ENCODE data around the gene HSPB8.
"Not testable (repeated sequence)": the region's sequence is repeated elsewhere in the genome, so short reads cannot be mapped to it uniquely, and the experiment has no call there.

The HSPB8 gene

DNA sequence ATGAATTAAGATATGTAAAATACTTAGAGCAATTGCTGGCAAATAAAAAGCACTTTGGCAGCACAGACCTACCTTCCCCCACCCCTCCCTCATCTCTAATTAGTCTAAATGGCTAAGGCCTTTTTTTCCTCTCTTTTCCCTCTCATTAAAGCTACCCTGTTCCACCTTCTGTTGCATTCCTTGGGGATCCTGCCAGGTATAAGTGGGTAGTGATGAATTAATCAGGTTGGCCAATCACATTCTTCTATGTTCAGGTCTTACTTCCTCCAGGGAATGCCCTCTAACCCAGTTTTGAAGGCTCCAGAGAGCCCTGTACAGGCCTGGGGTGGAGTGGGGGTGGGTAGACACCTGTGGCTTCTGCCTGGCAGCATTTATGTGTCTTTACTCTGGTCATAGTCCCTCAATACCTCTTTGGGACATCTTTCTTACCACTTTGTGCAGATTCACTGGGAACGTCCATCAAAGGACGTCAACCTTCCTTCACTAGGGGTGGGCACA, 28.4 kb downstream of the HSPB8 start:
- DNase-seq, result no peak

DNA sequence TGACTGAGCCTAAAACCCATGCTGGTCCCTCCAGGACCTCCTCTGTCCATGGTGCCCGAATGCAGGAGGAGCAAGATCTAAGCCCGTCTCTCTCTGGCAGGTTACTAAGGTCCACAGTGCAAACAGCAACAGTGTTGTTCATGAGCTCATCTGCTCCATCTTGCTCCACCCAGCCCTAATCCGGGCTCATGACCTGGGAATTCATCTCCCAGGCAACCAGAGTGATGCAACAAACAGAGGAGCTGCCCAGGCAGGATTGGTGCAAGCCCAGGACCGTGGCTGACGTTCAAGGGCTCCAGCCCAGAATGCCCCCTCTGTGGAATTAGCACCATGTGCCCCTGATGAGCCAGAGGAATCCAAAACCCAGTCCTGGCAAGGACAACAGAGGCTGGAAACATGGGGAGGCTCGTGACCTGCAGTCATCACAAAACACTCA, 29.9 kb downstream of the HSPB8 start:
- DNase-seq, result no peak

DNA sequence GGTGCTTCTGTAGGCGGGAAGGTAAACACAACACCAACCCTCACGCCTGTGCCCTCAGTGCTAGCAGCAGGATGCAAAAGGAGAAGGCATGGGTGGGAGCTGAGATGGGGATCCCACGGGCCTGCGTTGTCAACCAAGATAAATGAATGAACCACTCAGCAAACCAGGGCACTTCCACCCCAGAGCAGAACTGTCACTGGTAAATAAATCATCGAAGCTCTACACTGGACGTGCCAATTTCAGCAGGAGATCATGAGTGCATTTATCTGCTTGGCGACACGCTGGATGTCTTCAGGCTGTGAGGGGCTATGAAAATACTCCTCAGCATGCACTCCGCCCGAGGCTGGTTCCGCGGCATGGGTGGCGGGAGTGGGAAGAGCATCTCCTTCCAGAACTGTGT, 33.2 kb downstream of the HSPB8 start:
- no peak for DNase-seq

DNA sequence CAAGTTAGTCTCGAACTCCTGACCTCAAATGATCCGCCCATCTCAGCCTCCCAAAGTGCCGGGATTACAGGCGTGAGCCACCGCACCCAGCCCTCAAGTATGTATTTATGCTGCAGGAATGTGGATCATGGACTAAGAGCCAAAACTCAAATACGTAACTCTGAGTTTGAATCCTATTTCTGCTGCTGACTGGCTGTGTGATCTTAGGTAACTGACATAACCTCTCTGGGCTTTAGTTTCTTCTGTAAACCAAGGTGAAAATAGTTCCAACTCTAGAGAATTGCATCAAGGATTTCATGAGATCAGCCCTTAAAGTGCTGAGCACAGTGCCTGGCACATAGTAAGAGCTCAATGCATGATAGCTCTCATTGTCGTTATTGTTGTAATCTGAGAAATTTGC, 37.4 kb downstream of the HSPB8 start:
- no peak for DNase-seq

GRCh38 chr12:119218875-119219274, 40.1 kb downstream of the HSPB8 start:
- DNase-seq, result not testable (repeated sequence)

- no peak for DNase-seq
Observed at GRCh38 chr12:119222222-119222951, 43.7 kb downstream of the HSPB8 start.

DNA sequence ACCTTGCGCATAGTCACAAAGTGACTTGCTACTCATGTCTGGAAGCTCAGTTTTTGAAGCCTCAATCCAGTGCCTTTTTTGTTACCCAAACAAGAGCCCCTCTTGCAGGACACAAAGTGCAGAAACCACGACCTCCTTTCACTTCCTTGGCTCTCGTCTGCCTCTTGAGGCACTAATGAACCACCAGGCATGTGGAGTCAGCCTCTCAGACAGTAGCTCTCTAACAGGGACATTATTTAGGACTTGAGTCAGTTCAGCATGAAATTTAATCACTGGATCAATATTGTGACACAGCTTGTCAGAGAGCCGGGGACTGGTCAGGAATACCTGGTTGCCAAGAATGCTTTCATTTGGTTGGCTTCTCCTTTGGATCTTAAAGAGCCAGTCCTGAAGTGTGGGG, 46.7 kb downstream of the HSPB8 start:
- no peak for DNase-seq

DNA sequence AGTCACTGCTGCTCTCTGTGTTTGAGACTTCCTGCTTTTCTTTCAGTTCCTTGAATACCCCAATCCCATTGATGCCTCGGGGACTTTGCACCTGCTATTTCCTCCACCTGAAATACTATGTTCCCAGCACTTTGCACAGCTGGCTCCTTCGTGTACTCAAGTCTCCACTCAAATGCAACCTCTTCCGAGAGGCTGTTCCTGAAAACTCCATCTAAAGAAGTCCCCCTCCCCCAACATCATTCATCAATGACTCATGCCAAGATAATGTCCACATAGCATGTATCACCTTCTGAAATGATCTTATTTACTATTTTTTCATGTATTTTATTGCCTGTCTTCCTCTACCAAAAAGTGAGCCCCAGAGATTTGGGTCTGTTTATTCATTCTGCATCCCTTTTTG, 48.6 kb downstream of the HSPB8 start:
- DNase-seq, result no peak

DNA sequence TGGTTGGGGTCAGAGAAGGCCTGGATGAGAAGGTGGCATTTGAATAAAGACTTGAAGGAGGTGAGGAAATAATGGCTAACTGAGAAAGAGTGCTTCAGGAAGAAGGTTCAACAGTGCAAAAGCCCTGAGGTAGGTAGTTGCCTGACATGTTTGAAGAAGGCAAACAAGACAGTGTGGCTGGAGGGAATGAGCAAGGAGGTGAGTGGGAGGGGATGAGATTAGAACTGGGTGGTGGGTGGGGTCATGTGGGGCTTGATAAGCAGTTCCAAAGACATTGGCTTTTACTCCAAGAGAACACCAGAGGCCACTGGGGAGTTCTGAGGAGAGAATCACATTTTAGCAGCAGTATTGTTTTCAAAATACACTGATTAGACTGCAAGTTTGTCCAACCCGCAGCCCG, 50.5 kb downstream of the HSPB8 start:
- no peak for DNase-seq

- DNase-seq, result no peak
Observed at GRCh38 chr12:119229837-119230236, 51.1 kb downstream of the HSPB8 start.

GRCh38 chr12:119230807-119231206, 52.1 kb downstream of the HSPB8 start:
- no peak for DNase-seq

- DNase-seq, result no peak
Observed at GRCh38 chr12:119231774-119232173, 53.0 kb downstream of the HSPB8 start.

GRCh38 chr12:119235197-119235751, 56.5 kb downstream of the HSPB8 start:
- no peak for DNase-seq

DNA sequence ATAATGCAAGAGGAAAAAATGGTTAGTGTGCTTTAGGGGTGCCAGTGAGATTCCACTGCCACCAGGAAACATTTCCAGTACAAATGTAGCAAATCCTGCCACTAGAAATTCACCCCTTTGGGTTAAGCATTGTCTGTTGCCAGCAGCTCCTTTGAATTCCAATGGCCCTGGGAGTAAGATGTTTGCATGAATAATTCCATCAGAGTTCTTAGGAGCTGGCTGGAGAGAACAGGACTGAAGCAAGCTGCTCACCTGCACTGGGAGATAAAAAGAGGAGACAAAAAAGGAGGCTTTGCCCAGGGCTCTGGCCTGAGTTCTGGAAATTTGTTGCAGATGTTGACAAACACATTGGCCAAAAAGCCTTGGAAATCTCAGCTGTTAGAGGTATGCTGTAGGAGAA, 57.6 kb downstream of the HSPB8 start:
- DNase-seq, result no peak

DNA sequence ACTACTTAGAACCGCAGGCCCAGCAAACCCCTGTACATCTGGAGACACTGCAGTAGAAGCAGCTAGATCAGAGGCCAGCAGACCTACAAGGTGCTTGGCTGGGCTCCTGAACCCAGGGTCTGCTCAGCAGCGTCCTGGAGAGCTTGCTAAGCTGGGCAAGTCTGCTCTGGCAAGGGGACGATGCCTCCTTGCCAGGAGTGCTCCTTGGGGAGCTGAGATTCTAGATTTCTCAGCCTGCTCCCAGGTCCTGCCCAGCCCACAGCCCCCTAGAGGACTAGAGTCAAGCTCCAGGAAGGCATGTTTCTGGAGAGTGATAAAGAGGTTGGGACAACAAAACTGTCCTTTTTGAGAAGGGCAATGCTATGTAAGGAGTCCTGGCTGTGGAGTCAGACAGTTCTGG, 60.3 kb downstream of the HSPB8 start:
- no peak for DNase-seq

DNA sequence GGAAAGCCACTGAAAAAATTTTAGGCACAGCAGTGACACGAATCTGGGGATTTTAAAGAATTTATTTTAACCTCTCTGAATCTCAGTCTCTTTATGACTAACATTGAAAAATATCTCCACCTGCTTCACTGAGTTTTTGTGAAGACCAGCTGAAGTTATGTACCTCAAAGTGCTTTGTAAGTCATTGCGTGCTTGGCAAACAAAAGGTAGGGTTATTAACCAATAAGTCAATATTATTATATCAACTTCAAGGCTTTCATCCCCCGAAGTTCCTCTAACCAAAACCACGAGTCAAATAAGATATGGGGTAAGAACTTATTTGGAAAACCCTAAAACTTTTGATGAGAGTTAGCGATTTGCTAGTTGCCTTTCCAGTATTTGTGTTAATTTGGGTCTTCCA, 62.3 kb downstream of the HSPB8 start:
- no peak for DNase-seq

DNA sequence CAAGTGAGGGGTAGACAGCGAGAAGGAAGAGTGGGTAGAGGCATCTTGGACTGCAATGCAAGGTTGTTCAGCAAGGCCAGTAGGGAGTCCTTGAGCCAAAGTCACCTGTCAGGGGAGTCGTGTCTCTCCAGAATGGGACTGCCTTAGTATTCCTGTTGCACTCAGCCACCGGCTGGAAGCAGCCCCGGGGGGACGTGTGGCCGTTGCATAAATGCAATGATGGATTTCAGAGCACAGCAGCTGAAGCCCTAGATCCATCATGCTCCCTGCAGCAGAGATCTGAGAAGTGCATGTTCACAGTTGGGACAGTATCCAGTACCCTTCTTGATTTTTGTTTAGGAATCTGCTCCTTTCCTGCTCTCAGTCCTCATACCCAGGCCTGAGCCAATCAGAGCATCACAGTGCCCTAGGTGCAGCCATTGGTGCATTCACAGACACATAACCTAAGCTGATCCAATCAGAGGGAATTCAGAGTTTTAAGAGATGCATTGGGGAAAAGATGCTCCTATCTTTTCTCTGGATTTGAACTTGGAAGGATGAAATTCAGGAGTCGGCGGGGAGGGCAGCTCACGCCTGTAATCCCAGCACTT, 62.9 kb downstream of the HSPB8 start:
- no peak for DNase-seq
